ENCODE results near the gene OR1D2.

DNA sequence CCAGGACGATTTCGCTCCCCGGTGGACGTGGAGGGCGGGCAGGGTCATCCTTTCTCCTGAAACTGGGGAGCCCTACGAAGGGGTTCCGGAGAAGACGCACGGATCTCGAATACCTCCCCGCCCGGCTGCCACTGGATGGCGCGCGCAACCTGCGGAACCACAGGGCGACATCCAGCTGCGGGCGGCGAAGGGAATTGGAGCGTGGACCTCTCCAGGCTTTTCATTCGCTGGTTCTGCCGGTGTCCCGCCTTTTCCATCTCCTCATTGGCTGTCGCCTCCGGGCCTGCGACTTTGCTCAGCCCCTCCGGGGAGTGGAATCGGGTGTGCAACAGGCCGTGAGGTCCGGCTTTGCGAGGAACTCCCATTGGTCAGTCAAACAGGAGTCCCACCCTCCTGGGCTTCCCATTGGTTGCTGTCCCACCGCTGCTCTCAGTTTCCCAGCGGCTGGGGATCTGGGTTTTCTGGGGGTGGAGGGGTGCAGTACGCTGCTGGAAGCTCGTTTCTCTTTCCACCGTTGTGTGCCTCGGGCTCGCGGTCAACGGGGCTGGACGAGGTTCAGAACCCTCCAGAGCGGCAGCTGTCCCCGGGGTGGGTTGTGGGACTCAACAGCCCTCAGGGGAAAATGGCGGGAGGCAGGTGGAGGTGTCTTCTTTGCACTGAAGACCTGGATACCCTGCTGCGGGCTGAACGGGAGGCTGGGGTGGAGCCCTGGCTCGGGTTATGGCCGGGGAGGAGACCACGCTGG is 55.3 kb downstream of the OR1D2 start:
- TF ChIP-seq TCF7L2 (IDR thresholded peaks at IDR 0.05; ENCODE audit: low read depth, low read length) = no peak
- no peak for TF ChIP-seq SIN3A (IDR thresholded peaks at IDR 0.05; ENCODE audit: borderline replicate concordance, insufficient read depth, low read depth, low read length)
- no peak for TF ChIP-seq POLR2AphosphoS5 (IDR thresholded peaks at IDR 0.05; ENCODE audit: low read depth, low read length)
- TF ChIP-seq, protein P1, sequence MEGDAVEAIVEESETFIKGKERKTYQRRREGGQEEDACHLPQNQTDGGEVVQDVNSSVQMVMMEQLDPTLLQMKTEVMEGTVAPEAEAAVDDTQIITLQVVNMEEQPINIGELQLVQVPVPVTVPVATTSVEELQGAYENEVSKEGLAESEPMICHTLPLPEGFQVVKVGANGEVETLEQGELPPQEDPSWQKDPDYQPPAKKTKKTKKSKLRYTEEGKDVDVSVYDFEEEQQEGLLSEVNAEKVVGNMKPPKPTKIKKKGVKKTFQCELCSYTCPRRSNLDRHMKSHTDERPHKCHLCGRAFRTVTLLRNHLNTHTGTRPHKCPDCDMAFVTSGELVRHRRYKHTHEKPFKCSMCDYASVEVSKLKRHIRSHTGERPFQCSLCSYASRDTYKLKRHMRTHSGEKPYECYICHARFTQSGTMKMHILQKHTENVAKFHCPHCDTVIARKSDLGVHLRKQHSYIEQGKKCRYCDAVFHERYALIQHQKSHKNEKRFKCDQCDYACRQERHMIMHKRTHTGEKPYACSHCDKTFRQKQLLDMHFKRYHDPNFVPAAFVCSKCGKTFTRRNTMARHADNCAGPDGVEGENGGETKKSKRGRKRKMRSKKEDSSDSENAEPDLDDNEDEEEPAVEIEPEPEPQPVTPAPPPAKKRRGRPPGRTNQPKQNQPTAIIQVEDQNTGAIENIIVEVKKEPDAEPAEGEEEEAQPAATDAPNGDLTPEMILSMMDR (IDR thresholded peaks at IDR 0.05) = peak; percentile 92

All from Panc1 (cell line).